ENCODE data around the gene G3BP2. TPM values are rescaled to one million over a fixed set of nuclear protein-coding genes. Genes with fewer than 3 reads are reported as not detected.

Gene G3BP2
- total and polyA plus RNA-seq, 11 donors, result 13.0 to 126 (median 82.0) TPM

GRCh38 chr4:75596061-75596460 is 77.2 kb downstream of the G3BP2 start:
- H3K9me3 ChIP-seq, result no peaks in the 10 kb centered on the region
- H3K4me1 ChIP-seq, result no peaks in the 10 kb centered on the region
- no peaks in the 10 kb centered on the region for H3K36me3 ChIP-seq
- WGBS, 4 donors, result 72 to 78% (median 74%) methylated on average over 3 of the region's 3 CpGs
- no peak overlapping the region for H3K27ac ChIP-seq
- intact Hi-C loops (cut with DNase I), result no loop called here
- ATAC-seq (no peak), DNase-seq (no peak)
- H3K4me3 ChIP-seq, result no peak overlapping the region
- H3K27me3 ChIP-seq, result no peaks in the 10 kb centered on the region
- TF ChIP-seq POLR2A (IDR thresholded peaks at IDR 0.05) (no peak), CTCF (IDR thresholded peaks at IDR 0.05) (no peak)

GRCh38 chr4:75593393-75593792 is 79.8 kb downstream of the G3BP2 start:
- no peak for DNase-seq
- H3K9me3 ChIP-seq, result no peaks in the 10 kb centered on the region
- no peak for ATAC-seq
- H3K36me3 ChIP-seq, result no peaks in the 10 kb centered on the region
- WGBS, 4 donors, result 72 to 85% (median 84%) methylated on average over 1 of the region's 1 CpG
- intact Hi-C loops (cut with DNase I), result no loop called here
- H3K27ac ChIP-seq, result no peak overlapping the region
- H3K27me3 ChIP-seq, result no peaks in the 10 kb centered on the region
- no peaks in the 10 kb centered on the region for H3K4me1 ChIP-seq
- H3K4me3 ChIP-seq, result no peak overlapping the region
- TF ChIP-seq CTCF (IDR thresholded peaks at IDR 0.05), result no peak
- no peak for TF ChIP-seq POLR2A (IDR thresholded peaks at IDR 0.05)

Other genes with a start within 250 kb of the G3BP2 start
- 10 to 100 TPM; 24.1 to 54.1 (median 41.9) TPM for gene RCHY1, start 159.0 kb downstream of the G3BP2 start, total RNA-seq
- 10 to 100 TPM; 17.7 to 35.1 TPM for gene RCHY1, start 159.0 kb downstream of the G3BP2 start, polyA plus RNA-seq
- gene THAP6, start 158.9 kb downstream of the G3BP2 start, total RNA-seq, result 10 to 100 TPM; 10.9 to 22.6 (median 16.3) TPM
- 1 to 10 TPM; 6.5 TPM for gene THAP6, start 158.9 kb downstream of the G3BP2 start, polyA plus RNA-seq
- not detected for gene ODAPH, start 117.3 kb downstream of the G3BP2 start, total RNA-seq
- gene ODAPH, start 117.3 kb downstream of the G3BP2 start, polyA plus RNA-seq, result not detected
- 1 to 10 TPM in 1 of 9 donors, under 1 TPM in 4, not detected in 4; 0.19 to 1.1 (median 0.83) TPM for gene CDKL2, start 42.9 kb downstream of the G3BP2 start, total RNA-seq
- under 1 TPM in 1 of 2 donors, not detected in 1; 0.04 TPM for gene CDKL2, start 42.9 kb downstream of the G3BP2 start, polyA plus RNA-seq
- gene USO1, start 51.2 kb upstream of the G3BP2 start, total RNA-seq, result 10 to 100 TPM; 71.8 to 87.1 (median 77.3) TPM
- gene USO1, start 51.2 kb upstream of the G3BP2 start, polyA plus RNA-seq, result 10 to 100 TPM; 28.6 to 70.0 TPM
- gene PPEF2, start 229.0 kb upstream of the G3BP2 start, total RNA-seq, result not detected
- gene PPEF2, start 229.0 kb upstream of the G3BP2 start, polyA plus RNA-seq, result not detected

Data from heart left ventricle (tissue), 16 donors.